Smooth muscle cell (in vitro differentiated cells): Measurements from ENCODE around the gene FGF5. TPM values are rescaled to one million over a fixed set of nuclear protein-coding genes. Genes with fewer than 3 reads are reported as not detected.
"Not testable (repeated sequence)": the region's sequence is repeated elsewhere in the genome, so short reads cannot be mapped to it uniquely, and the experiment has no call there.

ENCODE experiments used
- DNase-seq: peaks from one replicate; lab custom pipeline; 2025; ENCODE audit not compliant: unreplicated experiment; lab: John Stamatoyannopoulos, UW
- H2AFZ ChIP-seq: fragments of 200-600 bp; sonication (generic); 2 replicates; pipeline ENCODE4 v1.6.0; 2016; ENCODE audit warnings: antibody characterized with exemption, low read depth, mild to moderate bottlenecking
- H3F3A ChIP-seq: fragments of 200-600 bp; sonication (generic); 2 replicates; pipeline ENCODE4 v1.6.0; 2017; ENCODE audit warnings: antibody characterized with exemption, low read depth
- H3K27ac ChIP-seq: fragments of 200-600 bp; sonication (generic); 2 replicates; pipeline ENCODE4 v1.5.1; 2016; ENCODE audit warnings: low read depth, mild to moderate bottlenecking
- H3K27me3 ChIP-seq: fragments of 200-600 bp; sonication (generic); 2 replicates; pipeline ENCODE4 v1.6.1; 2016; ENCODE audit warnings: low read depth, mild to moderate bottlenecking
- H3K36me3 ChIP-seq: fragments of 200-600 bp; sonication (generic); 2 replicates; pipeline ENCODE4 v1.5.1; 2016; ENCODE audit warnings: low read depth
- H3K4me1 ChIP-seq: fragments of 200-600 bp; sonication (generic); 2 replicates; pipeline ENCODE4 v1.5.1; 2016; ENCODE audit warnings: low read depth
- H3K4me2 ChIP-seq: fragments of 200-600 bp; sonication (generic); 2 replicates; pipeline ENCODE4 v1.6.0; 2016; ENCODE audit warnings: mild to moderate bottlenecking
- H3K4me3 ChIP-seq: fragments of 200-600 bp; sonication (generic); 2 replicates; pipeline ENCODE4 v1.5.1; 2016; ENCODE audit warnings: mild to moderate bottlenecking
- H3K79me2 ChIP-seq: fragments of 200-600 bp; sonication (generic); 2 replicates; pipeline ENCODE4 v1.6.0; 2016; ENCODE audit warnings: low read depth, mild to moderate bottlenecking
- H3K9ac ChIP-seq: fragments of 200-600 bp; sonication (generic); 2 replicates; pipeline ENCODE4 v1.6.0; 2016; ENCODE audit warnings: low read depth
- H3K9me3 ChIP-seq: fragments of 200-600 bp; sonication (generic); replicated peaks from 2 replicates; pipeline ENCODE4 v1.5.1; 2016; ENCODE audit warnings: low read depth
- H4K20me1 ChIP-seq: fragments of 200-600 bp; sonication (generic); 2 replicates; pipeline ENCODE4 v1.6.0; 2016; ENCODE audit warnings: low read depth
- CTCF ChIP-seq: fragments of 200-600 bp; sonication (generic); IDR thresholded peaks from 2 replicates; pipeline ENCODE4 v1.5.1; 2017; ENCODE audit warnings: borderline replicate concordance, mild to moderate bottlenecking, antibody characterized with exemption; ENCODE audit not compliant: insufficient read depth, poor library complexity, severe bottlenecking
- WGBS: methylation state at CpG from one replicate; pipeline ENCODE4 v1.1.7; 2016; ENCODE audit warnings: low lambda C conversion rate; 5-methylcytosine and 5-hydroxymethylcytosine counted together
- polyA plus RNA-seq: library from polyadenylated mRNA; unstranded; fragments of >200 nt; fragmentation: Nextera tagmentation; extraction: Ambion mirVana; gene quantifications from 2 replicates; pipeline ENCODE4 v1.2.1, GENCODE V29; 2016
- total RNA-seq: library from RNA; depleted of rRNA; stranded (reverse); fragments of >200 nt; gene quantifications from 2 replicates; pipeline ENCODE4 v1.2.3, GENCODE V29; 2014

Gene FGF5
- total and polyA plus RNA-seq, 2 experiments from 2014 or later, result not detected

DNA sequence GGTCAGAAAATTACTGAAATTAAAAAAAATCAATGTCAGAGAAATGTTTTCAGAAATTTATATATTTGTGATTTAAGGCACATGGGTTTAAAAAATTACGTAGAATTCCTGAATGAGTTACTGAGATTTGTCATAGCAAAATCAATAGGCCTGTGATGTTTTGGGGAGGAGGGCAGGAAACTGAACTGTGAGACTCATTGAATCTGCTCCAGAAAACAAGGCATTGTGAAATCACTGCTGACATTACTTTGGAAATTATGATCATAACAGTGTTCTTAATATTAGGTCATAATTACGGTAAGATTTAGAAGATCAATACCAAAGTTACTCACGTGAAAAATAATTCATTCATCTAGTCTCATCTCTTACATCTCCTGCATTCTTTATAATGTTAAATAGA lies 5.3 kb downstream of the FGF5 start:
- Histone ChIP-seq H3K4me3 (no peak overlapping the region), H2AFZ (no peak overlapping the region), H3K9ac (no peak overlapping the region), H3K36me3 (no peaks in the 10 kb centered on the region), H3K27me3 (peaks cover 80% of the 10 kb centered on the region), H3K4me1 (peaks cover 2% of the 10 kb centered on the region), H3K79me2 (no peaks in the 10 kb centered on the region), H3F3A (no peaks in the 10 kb centered on the region), H3K4me2 (no peak overlapping the region), H3K9me3 (no peaks in the 10 kb centered on the region), H3K27ac (no peak overlapping the region), H4K20me1 (no peaks in the 10 kb centered on the region)
- no peak for TF ChIP-seq CTCF
- DNase-seq, result no peak
- WGBS, result 84% methylated on average over 3 of the region's 3 CpGs

DNA sequence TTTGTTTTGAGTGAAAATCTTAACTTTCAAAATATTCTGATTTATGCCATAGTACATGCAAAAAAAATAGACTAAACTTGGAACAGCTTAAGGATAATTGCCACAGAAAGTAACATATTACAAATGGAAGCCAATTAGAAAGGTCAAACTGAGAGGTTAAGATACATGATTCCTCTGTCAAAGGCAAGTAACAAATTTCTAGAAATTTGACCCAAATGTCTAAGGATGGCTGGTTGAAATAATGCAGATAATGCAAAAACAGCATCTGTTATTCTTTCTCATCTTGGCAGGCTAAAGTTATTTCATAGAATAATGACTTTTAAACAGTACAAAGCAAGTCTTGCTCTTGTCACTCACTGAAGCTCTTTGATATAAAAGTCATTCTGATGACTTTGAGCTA lies 10.5 kb downstream of the FGF5 start:
- no peaks in the 10 kb centered on the region for H3K9me3 ChIP-seq
- no peak for DNase-seq
- no peak overlapping the region for H3K4me3 ChIP-seq
- no peaks in the 10 kb centered on the region for H3K4me1 ChIP-seq
- no peak overlapping the region for H3K27ac ChIP-seq
- no peaks in the 10 kb centered on the region for H3K36me3 ChIP-seq
- no peaks in the 10 kb centered on the region for H3K79me2 ChIP-seq
- H3K9ac ChIP-seq, result no peak overlapping the region
- H2AFZ ChIP-seq, result no peak overlapping the region
- H3K4me2 ChIP-seq, result no peak overlapping the region
- no peak for TF ChIP-seq CTCF
- no peaks in the 10 kb centered on the region for H3F3A ChIP-seq
- H3K27me3 ChIP-seq, result peaks cover 35% of the 10 kb centered on the region
- no peaks in the 10 kb centered on the region for H4K20me1 ChIP-seq

DNA sequence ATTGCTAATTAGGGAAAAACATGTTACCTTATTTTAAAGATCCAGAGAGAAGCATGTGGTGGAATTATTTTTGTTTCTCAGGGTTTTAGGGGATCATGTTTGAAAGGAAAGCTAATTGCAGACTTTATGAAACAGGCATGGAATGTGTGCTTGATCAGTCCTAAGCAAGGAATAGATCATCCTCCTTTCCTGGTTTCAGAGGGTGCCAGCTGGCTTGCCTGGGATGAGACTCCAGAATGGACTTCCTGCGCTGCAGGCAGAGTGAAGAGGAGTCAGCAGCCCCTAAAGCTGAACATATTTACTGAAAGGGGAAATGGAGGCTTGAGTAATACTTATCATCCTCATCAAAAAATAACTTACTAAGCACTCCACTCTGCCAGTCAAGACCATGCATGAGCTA lies 13.3 kb downstream of the FGF5 start:
- peaks cover 15% of the 10 kb centered on the region for H3K27me3 ChIP-seq
- no peaks in the 10 kb centered on the region for H3K4me1 ChIP-seq
- H3F3A ChIP-seq, result no peaks in the 10 kb centered on the region
- no peak overlapping the region for H3K9ac ChIP-seq
- H3K9me3 ChIP-seq, result no peaks in the 10 kb centered on the region
- no peaks in the 10 kb centered on the region for H3K79me2 ChIP-seq
- no peak for TF ChIP-seq CTCF
- no peaks in the 10 kb centered on the region for H3K36me3 ChIP-seq
- no peak overlapping the region for H2AFZ ChIP-seq
- 100% methylated on average over 1 of the region's 1 CpG for WGBS
- H3K27ac ChIP-seq, result no peak overlapping the region
- no peaks in the 10 kb centered on the region for H4K20me1 ChIP-seq
- no peak overlapping the region for H3K4me3 ChIP-seq
- DNase-seq, result no peak
- H3K4me2 ChIP-seq, result no peak overlapping the region

- H3K9ac ChIP-seq, result no peak overlapping the region
- H3K4me3 ChIP-seq, result no peak overlapping the region
- no peaks in the 10 kb centered on the region for H4K20me1 ChIP-seq
- no peaks in the 10 kb centered on the region for H3K4me1 ChIP-seq
- no peak overlapping the region for H3K27ac ChIP-seq
- no peak for TF ChIP-seq CTCF
- H3K4me2 ChIP-seq, result no peak overlapping the region
- no peaks in the 10 kb centered on the region for H3K9me3 ChIP-seq
- no peaks in the 10 kb centered on the region for H3K36me3 ChIP-seq
- H3K27me3 ChIP-seq, result peaks cover 17% of the 10 kb centered on the region
- no peak for DNase-seq
- H3F3A ChIP-seq, result no peaks in the 10 kb centered on the region
- 76% methylated on average over 7 of the region's 7 CpGs for WGBS
- no peak overlapping the region for H2AFZ ChIP-seq
- H3K79me2 ChIP-seq, result no peaks in the 10 kb centered on the region
Observed at GRCh38 chr4:80286451-80286850, 20.0 kb downstream of the FGF5 start.

GRCh38 chr4:80290665-80291064 lies 24.2 kb downstream of the FGF5 start:
- H3K79me2 ChIP-seq, H3K9me3 ChIP-seq: not testable (repeated sequence)
- WGBS, result 100% methylated on average over 2 of the region's 2 CpGs

More at GRCh38 chr4:80290665-80291064, 24.2 kb downstream of the FGF5 start:
- not testable (repeated sequence) for H3K4me1 ChIP-seq, H3K4me3 ChIP-seq, H3K4me2 ChIP-seq, H2AFZ ChIP-seq, H4K20me1 ChIP-seq, DNase-seq, H3K9ac ChIP-seq, H3K27ac ChIP-seq, H3K36me3 ChIP-seq, H3F3A ChIP-seq
- peaks cover 18% of the 10 kb centered on the region for H3K27me3 ChIP-seq
